Activated naive CD4-positive, alpha-beta T cell treated with Interleukin-2 at 50 U/mL for 16 hours (primary cell): ENCODE results near the gene KRTAP7-1.

ENCODE experiments used
- DNase-seq: peaks from one replicate; pipeline ENCODE4 v3.0.0-alpha.2; 2020

The KRTAP7-1 gene

GRCh38 chr21:30829659-30830058 is at the start of gene KRTAP7-1:
TSS of gene KRTAP7-1 (minus strand) at chr21:30829759. CDS start at chr21:30829698, 61 bp downstream.
- no peak for DNase-seq

GRCh38 chr21:30874526-30874925 is 45.0 kb upstream of the KRTAP7-1 start:
- no peak for DNase-seq

GRCh38 chr21:30847627-30848500 is 18.3 kb upstream of the KRTAP7-1 start:
- DNase-seq = no peak

GRCh38 chr21:30842990-30843389 is 13.4 kb upstream of the KRTAP7-1 start:
- no peak for DNase-seq

- DNase-seq = peak; percentile 39
Observed at GRCh38 chr21:30839304-30839703, 9.7 kb upstream of the KRTAP7-1 start.

- no peak for DNase-seq
Observed at GRCh38 chr21:30838536-30838935, 9.0 kb upstream of the KRTAP7-1 start.

- DNase-seq = peak; percentile 18
Observed at GRCh38 chr21:30831194-30831765, 1.7 kb upstream of the KRTAP7-1 start.

GRCh38 chr21:30818837-30819610 is 10.5 kb downstream of the KRTAP7-1 start:
- DNase-seq = no peak

- DNase-seq = no peak
Observed at GRCh38 chr21:30813174-30813573, 16.4 kb downstream of the KRTAP7-1 start, which contains the start of gene KRTAP8-1. TSS of gene KRTAP8-1 (minus strand) at chr21:30813274. CDS start at chr21:30813220, 54 bp downstream.

- DNase-seq = no peak
Observed at GRCh38 chr21:30800605-30801004, 29.0 kb downstream of the KRTAP7-1 start.

GRCh38 chr21:30793581-30794314 is 35.8 kb downstream of the KRTAP7-1 start:
- no peak for DNase-seq

- no peak for DNase-seq
Observed at GRCh38 chr21:30779249-30779648, 50.3 kb downstream of the KRTAP7-1 start.
